Measurements from ENCODE around the gene TAAR9.

Gene TAAR9

GRCh38 chr6:132570221-132570777 is 32.2 kb downstream of the TAAR9 start, which contains the start of gene TAAR6:
TAAR6 (plus strand) TSS chr6:132570322; CDS start chr6:132570322, 0 bp downstream.
- in situ Hi-C loops (cut with MboI; ENCODE audit: low sequenced_read_pairs): no loop called here

- in situ Hi-C loops (cut with MboI; ENCODE audit: low sequenced_read_pairs): no loop called here
These were observed 33.7 kb downstream of the TAAR9 start for GRCh38 chr6:132571774-132572173.

- in situ Hi-C loops (cut with MboI; ENCODE audit: low sequenced_read_pairs): no loop called here
These were observed 46.6 kb downstream of the TAAR9 start for GRCh38 chr6:132584698-132585097.

- in situ Hi-C loops (cut with MboI; ENCODE audit: low sequenced_read_pairs): no loop called here
These were observed 49.3 kb downstream of the TAAR9 start for GRCh38 chr6:132587424-132587823.

Data from HL-60/S4 treated with phorbol 12-myristate 13-acetate at 8.2 ng/mL for 4 days and 3 days (cell line).